HCT116 (cell line): ENCODE data around the gene CRIM1. TPM values are rescaled to one million over a fixed set of nuclear protein-coding genes. Genes with fewer than 3 reads are reported as not detected.

Source experiments
- ATAC-seq: fragments of 200-7000 bp; cut with Tn5 transposase; 2 replicates; pipeline ENCODE4 v1.9.1; 2020; ENCODE audit warnings: mild to moderate bottlenecking, moderate library complexity
- BruUV-seq: library from RNA; stranded (reverse); fragments of 400-500 nt; replicated peaks from 2 replicates; lab custom pipeline; 2021; lab: Mats Ljungman, UMichigan
- CTCF ChIA-PET: fragments of 300-600 bp; sonication (Branson Sonifier 250); formaldehyde crosslinking; loops from one replicate; lab custom pipeline; 2021; ENCODE audit warnings: antibody characterized with exemption; lab: Charles Lee
- POLR2A ChIA-PET: fragments of 300-600, 350-600 bp; sonication (Branson Sonifier 250); formaldehyde crosslinking; loops from one replicate; lab custom pipeline; 2021; ENCODE audit warnings: antibody characterized with exemption; lab: Charles Lee
- RAD21 ChIA-PET, 2 experiments: fragments of 300-600 bp; sonication (Branson Sonifier 250); formaldehyde crosslinking; loops; one replicate each; lab custom pipeline; 2023; ENCODE audit warnings: low total read pairs in 2 of 2; ENCODE audit not compliant: uncharacterized antibody in 2 of 2, unreplicated experiment in 2 of 2, low non-redundant PET in 1 of 2; lab: Charles Lee
- DNase-seq: peaks from one replicate; pipeline ENCODE4 v3.0.0-alpha.2; 2010; ENCODE audit warnings: low read depth, low spot score
- H2AFZ ChIP-seq: fragments of 200-600 bp; shearing (Covaris generic), sonication (generic); 2 replicates; pipeline ENCODE4 v1.6.1; 2017; ENCODE audit warnings: low read depth, mixed run types, mixed read lengths, antibody characterized with exemption, low read length; ENCODE audit not compliant: poor library complexity, severe bottlenecking
- H3K27ac ChIP-seq: 2 replicates; pipeline ENCODE4 v1.5.1; 2012; ENCODE audit warnings: low read depth, low read length
- H3K27me3 ChIP-seq: fragments of 200-600 bp; sonication (generic); 2 replicates; pipeline ENCODE4 v1.6.1; 2016; ENCODE audit warnings: mixed run types, low read length, mixed read lengths; ENCODE audit not compliant: insufficient read depth
- H3K36me3 ChIP-seq, 2 experiments: fragments of 200-500 bp in 1 of 2; fragments of 200-600 bp in 1 of 2; sonication (Bioruptor generic) in 1 of 2; sonication (generic) in 1 of 2; 2 replicates each; pipeline versions ENCODE4 v1.5.1 to v1.6.1; 2014 to 2016; ENCODE audit warnings: low read length in 2 of 2, inconsistent platforms in 1 of 2, mixed read lengths in 1 of 2, mixed run types in 1 of 2; ENCODE audit not compliant: insufficient read depth in 2 of 2, control insufficient read depth in 1 of 2
- H3K4me1 ChIP-seq, 2 experiments: fragments of 200-600 bp in 1 of 2; sonication (generic) in 1 of 2; 2 replicates each; pipeline versions ENCODE4 v1.5.1 to v1.6.1; 2012 to 2017; ENCODE audit warnings: low read length in 2 of 2, inconsistent platforms in 1 of 2, mild to moderate bottlenecking in 1 of 2, mixed read lengths in 1 of 2, mixed run types in 1 of 2, moderate library complexity in 1 of 2; ENCODE audit not compliant: insufficient read depth in 2 of 2, control insufficient read depth in 1 of 2
- H3K4me2 ChIP-seq: fragments of 200-600 bp; sonication (generic); 2 replicates; pipeline ENCODE4 v1.6.1; 2017; ENCODE audit warnings: mixed run types, low read length, mixed read lengths
- H3K4me3 ChIP-seq, 2 experiments: fragments of 200-600 bp in 1 of 2; sonication (generic) in 1 of 2; replicated peaks in 1 of 2; 2 replicates each; pipeline ENCODE4 v1.5.1; 2011 to 2016; ENCODE audit warnings: low read length in 2 of 2, control low read depth in 1 of 2, low read depth in 1 of 2, mild to moderate bottlenecking in 1 of 2, mixed read lengths in 1 of 2, mixed run types in 1 of 2
- H3K79me2 ChIP-seq: fragments of 200-600 bp; sonication (generic); 2 replicates; pipeline ENCODE4 v1.6.1; 2017; ENCODE audit warnings: mild to moderate bottlenecking, mixed run types, low read length, moderate library complexity, mixed read lengths; ENCODE audit not compliant: insufficient read depth
- H3K9ac ChIP-seq: fragments of 200-600 bp; sonication (generic); 2 replicates; pipeline ENCODE4 v1.6.1; 2016; ENCODE audit warnings: low read length, mixed read lengths
- H3K9me2 ChIP-seq: fragments of 200-600 bp; sonication (generic), shearing (Covaris generic); 2 replicates; pipeline ENCODE4 v1.6.1; 2017; ENCODE audit warnings: mixed run types, mild to moderate bottlenecking, moderate library complexity; ENCODE audit not compliant: insufficient read depth
- H3K9me3 ChIP-seq, 2 experiments: fragments of 200-500 bp in 1 of 2; fragments of 200-600 bp in 1 of 2; sonication (Bioruptor generic) in 1 of 2; sonication (generic) in 1 of 2; 2 replicates each; pipeline ENCODE4 v1.6.1; 2014 to 2017; ENCODE audit warnings: low read length in 2 of 2, mixed read lengths in 2 of 2, inconsistent platforms in 1 of 2, low read depth in 1 of 2, mild to moderate bottlenecking in 1 of 2, mixed run types in 1 of 2, moderate library complexity in 1 of 2; ENCODE audit not compliant: control insufficient read depth in 1 of 2, insufficient read depth in 1 of 2
- H4K20me1 ChIP-seq: fragments of 200-600 bp; sonication (generic), shearing (Covaris generic); 2 replicates; pipeline ENCODE4 v1.6.1; 2017; ENCODE audit warnings: mixed run types, mild to moderate bottlenecking, moderate library complexity; ENCODE audit not compliant: insufficient read depth
- CBX3 ChIP-seq: IDR thresholded peaks from 2 replicates; pipeline ENCODE4 v1.6.1; 2012; ENCODE audit warnings: low read depth
- CEBPB ChIP-seq: IDR thresholded peaks from 2 replicates; pipeline ENCODE4 v1.6.1; 2012; ENCODE audit warnings: low read depth
- EGR1 ChIP-seq: IDR thresholded peaks from 2 replicates; pipeline ENCODE4 v1.6.1; 2012; ENCODE audit warnings: low read depth
- ELF1 ChIP-seq: IDR thresholded peaks from 2 replicates; pipeline ENCODE4 v1.6.1; 2012; ENCODE audit warnings: low read depth, borderline replicate concordance
- EZH2 ChIP-seq: fragments of 200-600 bp; sonication (generic); IDR thresholded peaks from 2 replicates; pipeline ENCODE4 v1.6.1; 2017; ENCODE audit warnings: antibody characterized with exemption, mixed run types
- EZH2phosphoT487 ChIP-seq: fragments of 200-600 bp; IDR thresholded peaks from 2 replicates; pipeline ENCODE4 v1.6.1; 2018; ENCODE audit warnings: antibody characterized with exemption, borderline replicate concordance
- FOSL1 ChIP-seq: IDR thresholded peaks from 2 replicates; pipeline ENCODE4 v1.6.1; 2012; ENCODE audit warnings: low read depth
- JUND ChIP-seq: IDR thresholded peaks from 2 replicates; pipeline ENCODE4 v1.6.1; 2012
- POLR2A ChIP-seq: IDR thresholded peaks from 2 replicates; pipeline ENCODE4 v1.7.0; 2011; ENCODE audit warnings: borderline replicate concordance; ENCODE audit not compliant: insufficient read depth, insufficient read length; ENCODE audit errors: extremely low read depth
- RAD21 ChIP-seq: IDR thresholded peaks from 2 replicates; pipeline ENCODE4 v1.6.1; 2012; ENCODE audit warnings: low read depth, mild to moderate bottlenecking
- SRF ChIP-seq: IDR thresholded peaks from 2 replicates; pipeline ENCODE4 v1.6.1; 2012; ENCODE audit warnings: low read depth
- TCF7L2 ChIP-seq: IDR thresholded peaks from 2 replicates; pipeline ENCODE4 v1.7.0; 2011; ENCODE audit warnings: borderline replicate concordance, inconsistent platforms; ENCODE audit not compliant: insufficient read depth, insufficient read length; ENCODE audit errors: extremely low read depth
- ZFX ChIP-seq: fragments of 450-650 bp; IDR thresholded peaks from 2 replicates; pipeline ENCODE4 v1.6.1; 2017
- ZNF274 ChIP-seq: fragments of 200-500 bp; sonication (Bioruptor generic); IDR thresholded peaks from 2 replicates; pipeline ENCODE4 v1.6.1; 2014; ENCODE audit warnings: mild to moderate bottlenecking, low read depth, low read length, inconsistent platforms
- intact Hi-C: fragments of 100-400 bp; cut with micrococcal nuclease; formaldehyde crosslinking; loops from 2 replicates; pipeline ENCODE4 v1.10.0; 2022
- total RNA-seq: library from RNA; stranded (reverse); gene quantifications from one replicate; pipeline ENCODE4 v1.2.1, GENCODE V29; 2021; ENCODE audit not compliant: unreplicated experiment
- TF ChIP-seq, protein P1 (sequence below), 3 experiments: fragments of 200-600 bp in 1 of 3; sonication (generic) in 1 of 3; IDR thresholded peaks in 2 of 3; conservative IDR thresholded peaks in 1 of 3; 2 replicates each; pipeline ENCODE4 v1.5.1; 2012 to 2017; ENCODE audit warnings: low read depth in 2 of 3, low read length in 2 of 3, antibody characterized with exemption in 1 of 3, borderline replicate concordance in 1 of 3, control low read depth in 1 of 3, mild to moderate bottlenecking in 1 of 3, mixed read lengths in 1 of 3, mixed run types in 1 of 3, moderate library complexity in 1 of 3; ENCODE audit not compliant: insufficient read depth in 1 of 3
- TF ChIP-seq, protein P2 (sequence below): IDR thresholded peaks from 2 replicates; pipeline ENCODE4 v1.6.1; 2012; ENCODE audit warnings: low read depth
- TF ChIP-seq, protein P3 (sequence below): IDR thresholded peaks from 2 replicates; pipeline ENCODE4 v1.6.1; 2012

Gene CRIM1
- total RNA-seq, 1 experiment from 2014 or later: 27.2 TPM

DNA sequence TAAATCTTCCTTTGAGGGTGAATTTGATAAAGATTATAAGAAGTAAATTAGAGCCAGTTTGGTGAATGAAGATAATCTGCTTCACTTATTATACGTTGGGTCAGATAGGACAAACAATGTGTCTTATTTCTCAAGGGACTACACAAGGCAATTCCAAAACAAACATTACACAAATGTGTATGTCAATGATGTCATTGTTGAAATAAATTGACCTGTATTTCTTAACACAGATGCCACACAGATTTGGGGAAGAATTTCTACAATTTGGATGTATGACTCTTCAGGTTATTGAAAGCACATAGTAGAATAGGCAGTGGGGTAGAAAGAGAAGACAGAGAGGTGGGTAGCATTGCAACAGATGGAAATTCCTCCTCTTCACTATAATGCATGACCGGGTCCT is 6.9 kb upstream of the CRIM1 start:
- ATAC-seq (no peak), DNase-seq (no peak)
- H3K4me3 ChIP-seq: no peak overlapping the region
- no peak overlapping the region for H3K4me2 ChIP-seq
- H3K9me3 ChIP-seq: no peaks in the 10 kb centered on the region
- ChIA-PET POLR2A (no interaction called here), CTCF (no interaction called here), RAD21 (no interaction called here)
- H2AFZ ChIP-seq: no peak overlapping the region
- no peaks in the 10 kb centered on the region for H3K27me3 ChIP-seq
- no peak overlapping the region for H3K9ac ChIP-seq
- H3K79me2 ChIP-seq: no peaks in the 10 kb centered on the region
- no peak for TF ChIP-seq POLR2A
- no peak for TF ChIP-seq ZNF274
- no peak for TF ChIP-seq EZH2phosphoT487
- TF ChIP-seq RAD21: no peak
- TF ChIP-seq CBX3: no peak
- TF ChIP-seq JUND: no peak
- peaks cover 4 to 13% of the 10 kb centered on the region in 2 experiments; a peak in 3 of 4 replicates for H3K4me1 ChIP-seq
- no peaks in the 10 kb centered on the region for H3K9me2 ChIP-seq
- no peaks in the 10 kb centered on the region for H4K20me1 ChIP-seq
- no peak overlapping the region for H3K27ac ChIP-seq
- no peaks in the 10 kb centered on the region for H3K36me3 ChIP-seq
- BruUV-seq: no TSS peak
- intact Hi-C loops: no loop called here

DNA sequence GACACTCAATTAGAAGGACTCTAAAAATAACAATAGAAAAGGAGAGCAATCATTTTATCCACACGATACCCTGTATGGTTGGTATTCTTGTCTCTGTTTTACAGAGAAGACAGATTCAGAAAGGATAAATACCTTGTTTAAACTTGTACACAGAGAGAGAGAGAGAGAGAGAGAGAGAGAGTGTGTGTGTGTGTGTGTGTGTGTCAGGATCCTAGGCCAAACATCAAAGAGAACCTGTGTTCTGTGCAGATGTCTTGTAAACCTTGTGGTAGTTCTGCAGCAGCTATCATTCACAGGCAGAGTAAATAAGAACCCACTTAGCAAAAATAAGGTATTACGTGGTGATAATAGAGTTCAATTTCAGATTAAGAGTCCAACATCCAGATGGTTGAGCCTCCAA is 4.3 kb upstream of the CRIM1 start:
- H3K4me2 ChIP-seq: no peak overlapping the region
- DNase-seq: no peak
- intact Hi-C loops: loop anchor here (2.0 to 10.0 kb wide), 2 partner anchors 110 to 214 kb away; no protein-coding TSS in a partner anchor
- no peaks in the 10 kb centered on the region for H3K9me2 ChIP-seq
- no peaks in the 10 kb centered on the region for H4K20me1 ChIP-seq
- BruUV-seq: no TSS peak
- no peak for ATAC-seq
- H3K27me3 ChIP-seq: no peaks in the 10 kb centered on the region
- ChIA-PET RAD21 (no interaction called here), CTCF (interaction anchor here (1.4 kb wide), 2 partner anchors 313 to 320 kb away, joined by 4 to 5 read pairs; no protein-coding TSS in a partner anchor), POLR2A (no interaction called here)
- H3K4me3 ChIP-seq: no peak overlapping the region
- H3K36me3 ChIP-seq: no peaks in the 10 kb centered on the region
- H3K27ac ChIP-seq: no peak overlapping the region
- H2AFZ ChIP-seq: no peak overlapping the region
- peaks cover under 1% of the 10 kb centered on the region; the same call in 1 of the 2 replicates for H3K79me2 ChIP-seq
- peaks cover 4 to 22% of the 10 kb centered on the region in 2 experiments; a peak in 3 of 4 replicates for H3K4me1 ChIP-seq
- no peak overlapping the region for H3K9ac ChIP-seq
- H3K9me3 ChIP-seq: no peaks in the 10 kb centered on the region
- TF ChIP-seq, protein P1, sequence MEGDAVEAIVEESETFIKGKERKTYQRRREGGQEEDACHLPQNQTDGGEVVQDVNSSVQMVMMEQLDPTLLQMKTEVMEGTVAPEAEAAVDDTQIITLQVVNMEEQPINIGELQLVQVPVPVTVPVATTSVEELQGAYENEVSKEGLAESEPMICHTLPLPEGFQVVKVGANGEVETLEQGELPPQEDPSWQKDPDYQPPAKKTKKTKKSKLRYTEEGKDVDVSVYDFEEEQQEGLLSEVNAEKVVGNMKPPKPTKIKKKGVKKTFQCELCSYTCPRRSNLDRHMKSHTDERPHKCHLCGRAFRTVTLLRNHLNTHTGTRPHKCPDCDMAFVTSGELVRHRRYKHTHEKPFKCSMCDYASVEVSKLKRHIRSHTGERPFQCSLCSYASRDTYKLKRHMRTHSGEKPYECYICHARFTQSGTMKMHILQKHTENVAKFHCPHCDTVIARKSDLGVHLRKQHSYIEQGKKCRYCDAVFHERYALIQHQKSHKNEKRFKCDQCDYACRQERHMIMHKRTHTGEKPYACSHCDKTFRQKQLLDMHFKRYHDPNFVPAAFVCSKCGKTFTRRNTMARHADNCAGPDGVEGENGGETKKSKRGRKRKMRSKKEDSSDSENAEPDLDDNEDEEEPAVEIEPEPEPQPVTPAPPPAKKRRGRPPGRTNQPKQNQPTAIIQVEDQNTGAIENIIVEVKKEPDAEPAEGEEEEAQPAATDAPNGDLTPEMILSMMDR (IDR thresholded peaks at IDR 0.05 in 2 of 3, conservative IDR thresholded peaks at IDR 0.05 in 1 of 3; ENCODE audit: borderline replicate concordance in 1 of 3, insufficient read depth in 1 of 3, low read depth in 2 of 3, low read length in 2 of 3): no peak
- no peak for TF ChIP-seq ZNF274
- TF ChIP-seq CEBPB: no peak
- no peak for TF ChIP-seq TCF7L2
- TF ChIP-seq ZFX: no peak
- TF ChIP-seq, protein P2, sequence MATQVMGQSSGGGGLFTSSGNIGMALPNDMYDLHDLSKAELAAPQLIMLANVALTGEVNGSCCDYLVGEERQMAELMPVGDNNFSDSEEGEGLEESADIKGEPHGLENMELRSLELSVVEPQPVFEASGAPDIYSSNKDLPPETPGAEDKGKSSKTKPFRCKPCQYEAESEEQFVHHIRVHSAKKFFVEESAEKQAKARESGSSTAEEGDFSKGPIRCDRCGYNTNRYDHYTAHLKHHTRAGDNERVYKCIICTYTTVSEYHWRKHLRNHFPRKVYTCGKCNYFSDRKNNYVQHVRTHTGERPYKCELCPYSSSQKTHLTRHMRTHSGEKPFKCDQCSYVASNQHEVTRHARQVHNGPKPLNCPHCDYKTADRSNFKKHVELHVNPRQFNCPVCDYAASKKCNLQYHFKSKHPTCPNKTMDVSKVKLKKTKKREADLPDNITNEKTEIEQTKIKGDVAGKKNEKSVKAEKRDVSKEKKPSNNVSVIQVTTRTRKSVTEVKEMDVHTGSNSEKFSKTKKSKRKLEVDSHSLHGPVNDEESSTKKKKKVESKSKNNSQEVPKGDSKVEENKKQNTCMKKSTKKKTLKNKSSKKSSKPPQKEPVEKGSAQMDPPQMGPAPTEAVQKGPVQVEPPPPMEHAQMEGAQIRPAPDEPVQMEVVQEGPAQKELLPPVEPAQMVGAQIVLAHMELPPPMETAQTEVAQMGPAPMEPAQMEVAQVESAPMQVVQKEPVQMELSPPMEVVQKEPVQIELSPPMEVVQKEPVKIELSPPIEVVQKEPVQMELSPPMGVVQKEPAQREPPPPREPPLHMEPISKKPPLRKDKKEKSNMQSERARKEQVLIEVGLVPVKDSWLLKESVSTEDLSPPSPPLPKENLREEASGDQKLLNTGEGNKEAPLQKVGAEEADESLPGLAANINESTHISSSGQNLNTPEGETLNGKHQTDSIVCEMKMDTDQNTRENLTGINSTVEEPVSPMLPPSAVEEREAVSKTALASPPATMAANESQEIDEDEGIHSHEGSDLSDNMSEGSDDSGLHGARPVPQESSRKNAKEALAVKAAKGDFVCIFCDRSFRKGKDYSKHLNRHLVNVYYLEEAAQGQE: no peak
- TF ChIP-seq EGR1: no peak
- TF ChIP-seq EZH2phosphoT487: no peak
- no peak for TF ChIP-seq FOSL1
- no peak for TF ChIP-seq EZH2
- TF ChIP-seq SRF: no peak
- TF ChIP-seq, protein P3, sequence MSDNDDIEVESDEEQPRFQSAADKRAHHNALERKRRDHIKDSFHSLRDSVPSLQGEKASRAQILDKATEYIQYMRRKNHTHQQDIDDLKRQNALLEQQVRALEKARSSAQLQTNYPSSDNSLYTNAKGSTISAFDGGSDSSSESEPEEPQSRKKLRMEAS: no peak
- TF ChIP-seq ELF1: no peak
- TF ChIP-seq JUND: no peak
